HepG2 (cell line): ENCODE measurements around the gene ATP5F1E. TPM values are rescaled to one million over a fixed set of nuclear protein-coding genes. Genes with fewer than 3 reads are reported as not detected.

Experiments
- AGO1 ChIP-seq: fragments of 200-400 bp; formaldehyde crosslinking; IDR thresholded peaks from 2 replicates; pipeline ENCODE4 v1.6.1; 2017; ENCODE audit warnings: mild to moderate bottlenecking, low read depth, low read length, moderate library complexity; ENCODE audit not compliant: poor library complexity, severe bottlenecking
- ARNT2 ChIP-seq: sonication (generic); formaldehyde crosslinking; IDR thresholded peaks from 2 replicates; pipeline ENCODE4 v1.8.0; 2022; ENCODE audit warnings: mild to moderate bottlenecking, low read depth, missing genetic modification reagents, moderate library complexity
- ELF4 ChIP-seq: sonication (generic); formaldehyde crosslinking; IDR thresholded peaks from 2 replicates; pipeline ENCODE4 v1.5.0; 2020; ENCODE audit warnings: missing genetic modification reagents, mild to moderate bottlenecking, moderate library complexity, borderline replicate concordance
- ERF ChIP-seq: IDR thresholded peaks from 2 replicates; pipeline ENCODE4 v1.6.1; 2018; ENCODE audit warnings: missing biosample characterization, missing genetic modification reagents
- MAZ ChIP-seq, 2 experiments: sonication (generic) in 1 of 2; formaldehyde crosslinking in 1 of 2; IDR thresholded peaks; 2 replicates each; pipeline versions ENCODE4 v1.5.0 to v1.6.1; 2012 to 2020; ENCODE audit warnings: low read depth in 2 of 2, mild to moderate bottlenecking in 2 of 2, borderline replicate concordance in 1 of 2, improper control_type of control experiment in 1 of 2, low read length in 1 of 2, missing genetic modification reagents in 1 of 2, moderate library complexity in 1 of 2
- MXD4 ChIP-seq: IDR thresholded peaks from 2 replicates; pipeline ENCODE4 v1.6.1; 2016; ENCODE audit warnings: mild to moderate bottlenecking, missing biosample characterization, missing genetic modification reagents
- PAX8 ChIP-seq: sonication (generic); formaldehyde crosslinking; IDR thresholded peaks from 2 replicates; pipeline ENCODE4 v1.8.0; 2022; ENCODE audit warnings: mild to moderate bottlenecking, missing genetic modification reagents, borderline replicate concordance
- PHF8 ChIP-seq: sonication (generic); formaldehyde crosslinking; IDR thresholded peaks from 2 replicates; pipeline ENCODE4 v1.5.0; 2020; ENCODE audit warnings: missing genetic modification reagents
- SP1 ChIP-seq, 2 experiments: fragments of 450-650 bp in 1 of 2; sonication (generic) in 1 of 2; formaldehyde crosslinking in 1 of 2; IDR thresholded peaks; 2 replicates each; pipeline versions ENCODE4 v1.4.0 to v1.6.1; 2016 to 2020; ENCODE audit warnings: missing genetic modification reagents in 1 of 2
- SRF ChIP-seq: IDR thresholded peaks from 2 replicates; pipeline ENCODE4 v1.6.1; 2011; ENCODE audit warnings: mild to moderate bottlenecking, low read depth, low read length, moderate library complexity
- YY1 ChIP-seq: IDR thresholded peaks from 2 replicates; pipeline ENCODE4 v1.6.1; 2011; ENCODE audit warnings: low read length, low read depth, moderate library complexity, mild to moderate bottlenecking; ENCODE audit not compliant: insufficient read depth, insufficient replicate concordance
- ZNF160 ChIP-seq: sonication (generic); formaldehyde crosslinking; IDR thresholded peaks from 2 replicates; pipeline ENCODE4 v1.8.0; 2022; ENCODE audit warnings: mild to moderate bottlenecking, inconsistent platforms, missing genetic modification reagents
- ZNF224 ChIP-seq: sonication (generic); formaldehyde crosslinking; IDR thresholded peaks from 2 replicates; pipeline ENCODE4 v1.5.0; 2020; ENCODE audit warnings: mild to moderate bottlenecking, missing genetic modification reagents
- ZNF263 ChIP-seq: sonication (generic); formaldehyde crosslinking; IDR thresholded peaks from 2 replicates; pipeline ENCODE4 v1.4.0; 2020; ENCODE audit warnings: missing genetic modification reagents
- ZNF383 ChIP-seq: sonication (generic); formaldehyde crosslinking; IDR thresholded peaks from 2 replicates; pipeline ENCODE4 v1.4.0; 2020; ENCODE audit warnings: missing genetic modification reagents, mild to moderate bottlenecking, borderline replicate concordance
- ZNF546 ChIP-seq: sonication (generic); formaldehyde crosslinking; conservative IDR thresholded peaks from 2 replicates; pipeline ENCODE4 v1.8.1; 2023; ENCODE audit warnings: mild to moderate bottlenecking, missing genetic modification reagents
- ZNF552 ChIP-seq: sonication (generic); formaldehyde crosslinking; IDR thresholded peaks from 2 replicates; pipeline ENCODE4 v1.9.0; 2022; ENCODE audit warnings: missing genetic modification reagents, mild to moderate bottlenecking, borderline replicate concordance
- ZNF605 ChIP-seq: sonication (generic); formaldehyde crosslinking; IDR thresholded peaks from 2 replicates; pipeline ENCODE4 v1.8.0; 2022; ENCODE audit warnings: mild to moderate bottlenecking, missing genetic modification reagents
- ZSCAN21 ChIP-seq: sonication (generic); formaldehyde crosslinking; IDR thresholded peaks from 2 replicates; pipeline ENCODE4 v1.8.0; 2022; ENCODE audit warnings: mild to moderate bottlenecking, missing genetic modification reagents, moderate library complexity, borderline replicate concordance
- polyA plus RNA-seq, 8 experiments: library from polyadenylated mRNA; depleted of rRNA in 3 of 8; stranded (reverse) in 7 of 8; unstranded in 1 of 8; fragments of >200 nt; fragmentation: Illumina TruSeq in 4 of 8; extraction: Trizol in 4 of 8; gene quantifications; 2 replicates each; pipeline versions ENCODE4 v1.2.1 to v1.2.3, GENCODE V29; 2011 to 2016; ENCODE audit warnings: low read depth in 4 of 8, missing spikeins in 1 of 8, mixed read lengths in 1 of 8; ENCODE audit not compliant: insufficient read depth in 1 of 8
- total RNA-seq, 5 experiments: library from RNA; depleted of rRNA; stranded (reverse); fragments of >200 nt; fragmentation: Illumina TruSeq; extraction: Trizol; gene quantifications; 2 replicates each; pipeline ENCODE4 v1.2.3, GENCODE V29; 2016; ENCODE audit warnings: low read depth in 1 of 5
- TF ChIP-seq, protein P1 (sequence below), 2 experiments: sonication (generic) in 1 of 2; formaldehyde crosslinking in 1 of 2; IDR thresholded peaks; 2 replicates each; pipeline versions ENCODE4 v1.4.0 to v1.6.1; 2016 to 2020; ENCODE audit warnings: borderline replicate concordance in 1 of 2, low read depth in 1 of 2, mild to moderate bottlenecking in 1 of 2, missing genetic modification reagents in 1 of 2
- TF ChIP-seq, protein P2 (sequence below): sonication (generic); formaldehyde crosslinking; IDR thresholded peaks from 2 replicates; pipeline ENCODE4 v1.8.1; 2023; ENCODE audit warnings: mild to moderate bottlenecking, moderate library complexity, missing genetic modification reagents
- TF ChIP-seq, protein P3 (sequence below): sonication (generic); formaldehyde crosslinking; IDR thresholded peaks from 2 replicates; pipeline ENCODE4 v1.4.0; 2020; ENCODE audit warnings: mild to moderate bottlenecking, missing genetic modification reagents

The ATP5F1E gene
- total and polyA plus RNA-seq, 2 of the 13 experiments (the other 11 are each of a cell fraction or from before 2014, with no cell fraction given): 121 to 134 TPM

DNA sequence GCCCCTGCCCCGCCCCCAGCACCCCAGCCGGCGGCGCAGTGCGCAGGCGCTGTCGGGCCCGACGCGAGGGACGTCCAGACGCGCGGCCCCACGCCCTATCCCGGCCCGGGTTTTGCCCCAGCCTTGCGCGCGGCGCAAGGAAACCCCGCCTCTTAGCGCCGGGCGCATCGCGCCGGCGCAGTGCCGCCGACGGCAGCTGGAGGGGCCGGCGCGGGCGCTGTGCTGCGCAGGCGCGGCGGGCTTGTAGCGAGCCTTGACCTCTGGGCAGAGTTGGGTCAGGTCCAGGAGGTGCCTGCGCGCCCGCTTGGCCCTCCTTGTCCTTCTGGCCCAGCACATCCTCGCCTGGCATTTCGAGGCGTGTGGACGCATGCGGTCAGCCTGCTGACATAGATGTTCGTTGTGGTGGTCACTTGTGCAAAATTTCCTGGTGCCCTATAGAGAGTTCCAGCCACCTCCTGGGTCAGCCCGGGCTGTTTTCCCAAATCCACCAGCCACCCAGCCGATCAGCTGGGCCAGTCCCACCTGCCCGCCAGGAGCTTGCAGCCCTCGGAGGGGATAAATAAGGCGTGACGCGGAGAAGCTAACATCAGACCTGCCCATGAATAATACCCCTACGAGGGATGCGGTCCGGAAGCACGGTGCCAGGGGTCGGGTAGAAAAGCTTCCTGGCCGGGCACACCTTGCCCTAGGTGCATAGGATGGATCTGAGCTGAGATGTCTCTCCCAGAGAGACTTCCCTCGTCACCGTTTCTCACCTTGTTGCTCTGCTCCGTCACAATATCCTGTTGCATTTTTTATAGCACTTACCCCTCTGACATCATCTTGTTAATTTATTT is 10.9 kb upstream of the ATP5F1E start (continued):
- TF ChIP-seq, protein P1, sequence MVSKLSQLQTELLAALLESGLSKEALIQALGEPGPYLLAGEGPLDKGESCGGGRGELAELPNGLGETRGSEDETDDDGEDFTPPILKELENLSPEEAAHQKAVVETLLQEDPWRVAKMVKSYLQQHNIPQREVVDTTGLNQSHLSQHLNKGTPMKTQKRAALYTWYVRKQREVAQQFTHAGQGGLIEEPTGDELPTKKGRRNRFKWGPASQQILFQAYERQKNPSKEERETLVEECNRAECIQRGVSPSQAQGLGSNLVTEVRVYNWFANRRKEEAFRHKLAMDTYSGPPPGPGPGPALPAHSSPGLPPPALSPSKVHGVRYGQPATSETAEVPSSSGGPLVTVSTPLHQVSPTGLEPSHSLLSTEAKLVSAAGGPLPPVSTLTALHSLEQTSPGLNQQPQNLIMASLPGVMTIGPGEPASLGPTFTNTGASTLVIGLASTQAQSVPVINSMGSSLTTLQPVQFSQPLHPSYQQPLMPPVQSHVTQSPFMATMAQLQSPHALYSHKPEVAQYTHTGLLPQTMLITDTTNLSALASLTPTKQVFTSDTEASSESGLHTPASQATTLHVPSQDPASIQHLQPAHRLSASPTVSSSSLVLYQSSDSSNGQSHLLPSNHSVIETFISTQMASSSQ (IDR thresholded peaks at IDR 0.05; ENCODE audit: low read depth): no peak
- TF ChIP-seq, protein P1 (CRISPR knock-in tag; IDR thresholded peaks at IDR 0.05; ENCODE audit: borderline replicate concordance): 0 out of 2 replicates have a peak, but pooled peaks have one; percentile 3
- TF ChIP-seq, protein P2, sequence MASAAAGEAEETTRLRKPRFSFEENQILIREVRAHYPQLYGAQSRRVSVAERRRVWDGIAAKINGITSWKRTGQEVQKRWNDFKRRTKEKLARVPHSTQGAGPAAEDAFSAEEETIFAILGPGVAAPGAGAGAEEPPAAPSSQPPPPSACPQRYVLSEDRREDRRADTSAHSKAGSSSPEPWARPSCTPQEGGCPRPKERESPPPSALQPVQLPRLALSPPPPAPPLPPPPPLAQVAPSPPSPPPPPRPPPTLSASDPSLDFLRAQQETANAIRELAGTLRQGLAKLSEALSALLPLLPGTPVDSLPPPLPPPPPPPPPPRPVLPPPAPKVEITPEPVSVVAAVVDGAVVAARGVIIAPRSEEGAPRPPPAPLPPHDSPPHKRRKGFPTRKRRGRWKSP: peak; percentile 100
- peak; percentile 6 for TF ChIP-seq AGO1
- no peak for TF ChIP-seq ZSCAN21
- TF ChIP-seq PHF8 (CRISPR knock-in tag): no peak
- no peak for TF ChIP-seq ZNF263 (CRISPR knock-in tag)
- TF ChIP-seq ZNF383 (CRISPR knock-in tag): no peak
- TF ChIP-seq, protein P3, sequence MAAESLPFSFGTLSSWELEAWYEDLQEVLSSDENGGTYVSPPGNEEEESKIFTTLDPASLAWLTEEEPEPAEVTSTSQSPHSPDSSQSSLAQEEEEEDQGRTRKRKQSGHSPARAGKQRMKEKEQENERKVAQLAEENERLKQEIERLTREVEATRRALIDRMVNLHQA: no peak
- 0 out of 2 replicates have a peak, but pooled peaks have one; percentile 5 for TF ChIP-seq ZNF546 (CRISPR knock-in tag)
- no peak for TF ChIP-seq MAZ (IDR thresholded peaks at IDR 0.05; ENCODE audit: borderline replicate concordance, low read depth, low read length)
- TF ChIP-seq MAZ (CRISPR knock-in tag; IDR thresholded peaks at IDR 0.05; ENCODE audit: low read depth): 0 out of 2 replicates have a peak, but pooled peaks have one; percentile 19
- no peak for TF ChIP-seq ZNF605 (CRISPR knock-in tag)
- no peak for TF ChIP-seq ELF4 (CRISPR knock-in tag)
- TF ChIP-seq MXD4 (CRISPR knock-in tag): no peak
- TF ChIP-seq SRF: no peak
- TF ChIP-seq ARNT2 (CRISPR knock-in tag): no peak
- no peak for TF ChIP-seq ZNF160 (CRISPR knock-in tag)
- TF ChIP-seq YY1: peak; percentile 22
- 0 out of 2 replicates have a peak, but pooled peaks have one; percentile 42 for TF ChIP-seq PAX8
- TF ChIP-seq SP1 (IDR thresholded peaks at IDR 0.05): no peak
- peak; percentile 19; the same call in 1 of the 2 replicates for TF ChIP-seq SP1 (CRISPR knock-in tag; IDR thresholded peaks at IDR 0.05)
- TF ChIP-seq ZNF552 (CRISPR knock-in tag): no peak
- no peak for TF ChIP-seq ERF (CRISPR knock-in tag)
- TF ChIP-seq ZNF224 (CRISPR knock-in tag): no peak
